Mesendoderm (in vitro differentiated cells): ENCODE measurements around the gene ZNF764.
"Not testable (repeated sequence)": the region's sequence is repeated elsewhere in the genome, so short reads cannot be mapped to it uniquely, and the experiment has no call there.

Experiments used
- DNase-seq: peaks from one replicate; pipeline ENCODE4 v3.0.0; 2013
- H2AK5ac ChIP-seq: 2 replicates; pipeline ENCODE4 v1.6.1; 2013; ENCODE audit warnings: low read length, inconsistent platforms
- H2BK120ac ChIP-seq: 2 replicates; pipeline ENCODE4 v1.6.1; 2013; ENCODE audit warnings: low read depth, mild to moderate bottlenecking, low read length, moderate library complexity, mixed read lengths
- H2BK15ac ChIP-seq: replicated peaks from 2 replicates; pipeline ENCODE4 v1.6.1; 2013; ENCODE audit warnings: low read depth, mild to moderate bottlenecking, moderate library complexity
- H2BK5ac ChIP-seq: 2 replicates; pipeline ENCODE4 v1.6.1; 2013; ENCODE audit warnings: low read length, inconsistent platforms
- H3K18ac ChIP-seq: 2 replicates; pipeline ENCODE4 v1.6.1; 2013; ENCODE audit warnings: mild to moderate bottlenecking, low read length, mixed read lengths
- H3K23ac ChIP-seq: one replicate; pipeline ENCODE4 v1.6.1; 2013; ENCODE audit warnings: low read length
- H3K27ac ChIP-seq: 2 replicates; pipeline ENCODE4 v1.5.1; 2013; ENCODE audit warnings: low read depth, mild to moderate bottlenecking, inconsistent platforms, low read length, moderate library complexity
- H3K27me3 ChIP-seq: 2 replicates; pipeline ENCODE4 v1.6.1; 2013; ENCODE audit warnings: low read length, control low read depth, mild to moderate bottlenecking, inconsistent platforms; ENCODE audit not compliant: insufficient read depth, poor library complexity
- H3K36me3 ChIP-seq: 2 replicates; pipeline ENCODE4 v1.6.1; 2013; ENCODE audit warnings: low read length, inconsistent platforms; ENCODE audit not compliant: control insufficient read depth, insufficient read depth
- H3K4ac ChIP-seq: one replicate; pipeline ENCODE4 v1.6.1; 2013; ENCODE audit warnings: low read depth, mild to moderate bottlenecking, low read length, moderate library complexity
- H3K4me1 ChIP-seq: 2 replicates; pipeline ENCODE4 v1.6.1; 2013; ENCODE audit warnings: low read depth, low read length, inconsistent platforms; ENCODE audit not compliant: control insufficient read depth
- H3K4me2 ChIP-seq: 2 replicates; pipeline ENCODE4 v1.6.1; 2013; ENCODE audit warnings: low read length
- H3K4me3 ChIP-seq: 2 replicates; pipeline ENCODE4 v1.5.1; 2013; ENCODE audit warnings: mild to moderate bottlenecking, low read length
- H3K56ac ChIP-seq: one replicate; pipeline ENCODE4 v1.6.1; 2013; ENCODE audit warnings: low read length
- H3K79me1 ChIP-seq: 2 replicates; pipeline ENCODE4 v1.6.1; 2013; ENCODE audit warnings: low read length, inconsistent platforms
- H3K79me2 ChIP-seq: 2 replicates; pipeline ENCODE4 v1.6.1; 2013; ENCODE audit warnings: mild to moderate bottlenecking, low read length; ENCODE audit not compliant: control insufficient read depth, insufficient read depth
- H3K9ac ChIP-seq: 2 replicates; pipeline ENCODE4 v1.6.1; 2013; ENCODE audit warnings: low read length, inconsistent platforms
- H4K5ac ChIP-seq: one replicate; pipeline ENCODE4 v1.6.1; 2013; ENCODE audit warnings: low read length
- H4K8ac ChIP-seq: one replicate; pipeline ENCODE4 v1.6.1; 2013; ENCODE audit warnings: low read depth, mild to moderate bottlenecking, control low read depth, low read length, moderate library complexity
- WGBS: extraction: QIAGEN DNeasy Blood & Tissue Kit; methylation state at CpG from one replicate; pipeline ENCODE4 v1.1.7; 2013; ENCODE audit warnings: low lambda C conversion rate, missing lambda C conversion rate; ENCODE audit not compliant: insufficient coverage; ENCODE audit errors: extremely low coverage; 5-methylcytosine and 5-hydroxymethylcytosine counted together

Gene ZNF764

DNA sequence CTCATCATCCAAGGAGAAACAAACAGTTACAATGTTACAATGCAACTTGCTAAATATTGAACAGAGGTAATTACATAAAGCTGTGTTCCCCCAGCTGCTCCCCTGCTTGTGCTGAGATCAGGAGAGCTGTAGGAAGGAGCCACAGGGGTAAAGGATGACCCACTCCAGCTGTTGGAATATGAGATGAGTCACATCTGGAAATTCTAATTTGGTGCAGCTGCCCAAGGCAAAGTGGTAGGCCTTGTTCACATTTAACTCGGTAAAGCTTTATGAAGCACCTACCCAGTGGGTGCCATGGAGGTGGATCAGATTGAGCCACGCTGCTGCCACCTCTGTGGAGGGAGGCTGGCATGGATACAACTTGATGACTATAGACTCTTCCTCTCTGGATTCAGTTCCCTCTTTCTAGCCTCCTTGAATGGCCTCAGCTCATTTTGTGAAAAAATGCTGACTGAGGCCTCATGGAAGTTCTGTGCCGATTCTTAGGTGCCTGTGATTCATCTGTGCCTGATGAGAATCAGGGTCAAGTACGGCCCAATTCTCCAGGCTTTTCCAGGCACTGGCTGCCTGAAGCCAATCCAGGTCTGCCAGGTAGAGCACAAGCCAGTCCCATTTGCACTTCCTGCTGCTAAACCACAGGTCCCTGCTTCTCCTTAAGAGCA lies 44.6 kb upstream of the ZNF764 start:
- DNase-seq, result no peak
- Histone ChIP-seq H3K4ac (no peak overlapping the region), H2BK15ac (no peak overlapping the region), H3K18ac (no peak overlapping the region), H3K4me3 (no peak overlapping the region), H3K4me2 (no peak overlapping the region), H3K36me3 (peaks cover 11% of the 10 kb centered on the region), H3K9ac (no peak overlapping the region), H3K23ac (no peak overlapping the region), H3K4me1 (no peaks in the 10 kb centered on the region), H3K27ac (no peak overlapping the region), H2AK5ac (no peak overlapping the region), H4K5ac (no peak overlapping the region), H3K79me1 (peaks cover under 1% of the 10 kb centered on the region), H3K27me3 (no peaks in the 10 kb centered on the region), H3K56ac (no peak overlapping the region), H2BK5ac (no peak overlapping the region), H3K79me2 (no peaks in the 10 kb centered on the region), H2BK120ac (no peak overlapping the region), H4K8ac (no peak overlapping the region)
- no CpG with 5 or more reads among the region's 4 CpGs for WGBS

DNA sequence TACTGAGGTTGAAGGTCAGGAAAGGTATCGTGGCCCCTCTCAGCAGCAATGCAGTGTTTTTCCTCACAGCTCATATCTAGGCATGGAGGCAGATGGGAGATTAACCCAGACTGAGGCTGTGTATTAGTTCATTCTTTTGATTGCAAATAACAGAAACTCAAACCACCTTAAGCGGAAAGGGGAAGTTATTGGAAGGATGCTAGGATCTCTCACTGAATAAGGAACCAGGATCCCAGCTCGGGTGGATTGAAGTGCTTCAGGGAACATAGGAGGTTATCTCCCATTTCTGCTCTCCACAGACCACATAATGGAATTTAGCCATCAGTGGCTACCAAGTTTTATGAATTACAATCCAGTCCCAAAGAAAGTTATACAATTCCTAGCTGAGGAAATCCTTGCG lies 43.8 kb upstream of the ZNF764 start:
- Histone ChIP-seq H3K4me2 (no peak overlapping the region), H3K4me3 (no peak overlapping the region), H3K79me1 (no peaks in the 10 kb centered on the region), H3K27me3 (no peaks in the 10 kb centered on the region), H3K79me2 (no peaks in the 10 kb centered on the region), H3K4me1 (no peaks in the 10 kb centered on the region), H3K27ac (no peak overlapping the region), H2BK120ac (no peak overlapping the region), H2BK15ac (no peak overlapping the region), H2BK5ac (no peak overlapping the region), H3K56ac (no peak overlapping the region), H2AK5ac (no peak overlapping the region), H4K8ac (no peak overlapping the region), H3K36me3 (peaks cover 11% of the 10 kb centered on the region), H3K18ac (no peak overlapping the region), H3K9ac (no peak overlapping the region), H3K23ac (no peak overlapping the region), H3K4ac (no peak overlapping the region), H4K5ac (no peak overlapping the region)
- no peak for DNase-seq
- WGBS, result no CpG with 5 or more reads among the region's 4 CpGs

DNA sequence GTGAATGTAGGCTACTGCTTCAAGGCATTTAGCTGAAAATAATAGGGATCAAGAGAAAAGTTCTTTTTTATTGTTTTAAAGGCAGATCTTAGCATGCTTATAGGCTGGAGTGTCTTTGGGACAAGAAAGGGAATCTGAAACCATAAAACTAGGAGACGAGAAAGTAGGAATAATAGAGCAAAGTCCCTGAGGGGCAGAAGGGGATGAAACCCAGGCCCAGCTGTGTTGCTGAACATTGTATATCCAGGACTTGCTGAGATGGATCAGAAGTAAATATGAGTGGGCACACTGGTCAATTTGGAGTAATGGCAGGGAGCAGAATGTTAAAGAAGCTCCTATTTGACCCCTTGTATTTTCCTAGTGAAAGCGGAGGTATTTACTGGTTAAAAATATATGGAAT lies 42.8 kb upstream of the ZNF764 start:
- Histone ChIP-seq H3K79me2 (no peaks in the 10 kb centered on the region), H3K27me3 (no peaks in the 10 kb centered on the region), H3K4me1 (no peaks in the 10 kb centered on the region), H3K9ac (no peak overlapping the region), H3K79me1 (no peaks in the 10 kb centered on the region), H3K27ac (no peak overlapping the region), H3K4me2 (no peak overlapping the region), H2BK15ac (no peak overlapping the region), H3K23ac (no peak overlapping the region), H2BK5ac (no peak overlapping the region), H3K36me3 (peaks cover 11% of the 10 kb centered on the region), H3K4me3 (no peak overlapping the region), H4K5ac (no peak overlapping the region), H4K8ac (no peak overlapping the region), H3K56ac (no peak overlapping the region), H3K18ac (no peak overlapping the region), H3K4ac (no peak overlapping the region), H2BK120ac (no peak overlapping the region), H2AK5ac (no peak overlapping the region)
- DNase-seq, result no peak
- no CpG with 5 or more reads among the region's 2 CpGs for WGBS

DNA sequence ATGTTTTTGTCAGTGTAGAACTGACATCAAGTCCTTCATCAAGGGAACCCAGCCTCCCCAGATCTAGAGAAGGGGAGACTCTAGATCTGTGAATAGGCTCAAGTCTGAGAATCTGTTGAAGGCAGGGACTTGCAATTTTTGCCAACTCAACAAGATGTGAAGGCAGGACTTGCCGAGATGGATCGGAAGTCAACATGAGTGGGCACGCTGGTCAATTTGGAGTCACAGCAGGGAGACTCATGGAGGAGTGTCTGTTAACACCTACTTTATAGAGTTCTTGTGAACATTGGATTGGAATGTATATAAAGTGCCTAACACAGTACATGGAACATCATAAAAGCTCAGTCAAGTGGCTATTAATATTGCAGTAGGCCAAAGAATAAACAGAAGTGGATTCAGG lies 42.0 kb upstream of the ZNF764 start:
- Histone ChIP-seq H2AK5ac (no peak overlapping the region), H2BK15ac (no peak overlapping the region), H3K27ac (no peak overlapping the region), H3K27me3 (no peaks in the 10 kb centered on the region), H3K56ac (no peak overlapping the region), H3K79me1 (no peaks in the 10 kb centered on the region), H4K8ac (no peak overlapping the region), H2BK120ac (no peak overlapping the region), H3K4me2 (no peak overlapping the region), H3K23ac (no peak overlapping the region), H3K79me2 (no peaks in the 10 kb centered on the region), H3K36me3 (peaks cover 11% of the 10 kb centered on the region), H3K4me3 (no peak overlapping the region), H3K4me1 (no peaks in the 10 kb centered on the region), H3K9ac (no peak overlapping the region), H2BK5ac (no peak overlapping the region), H3K4ac (no peak overlapping the region), H3K18ac (no peak overlapping the region), H4K5ac (no peak overlapping the region)
- WGBS, result no CpG with 5 or more reads among the region's 3 CpGs
- no peak for DNase-seq

DNA sequence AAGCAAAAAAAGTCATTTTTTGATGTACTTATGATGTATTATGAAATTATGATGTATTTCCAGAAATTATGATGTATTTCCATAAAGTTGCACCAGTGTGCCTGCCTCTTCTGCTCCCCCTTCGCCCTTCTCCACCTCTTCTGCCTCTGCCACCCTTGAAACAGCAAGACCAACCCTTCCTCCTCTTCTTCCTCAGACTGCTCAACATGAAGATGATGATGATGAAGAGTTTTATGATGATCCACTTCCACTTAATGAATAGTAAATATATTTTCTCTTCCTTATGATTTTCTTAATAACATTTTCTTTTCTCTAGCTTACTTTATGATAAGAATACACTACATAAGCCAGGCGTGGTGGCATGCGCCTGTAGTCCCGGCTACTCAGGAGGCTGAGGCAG lies 34.7 kb upstream of the ZNF764 start:
- Histone ChIP-seq H3K27me3 (no peaks in the 10 kb centered on the region), H2AK5ac (no peak overlapping the region), H2BK5ac (no peak overlapping the region), H3K23ac (no peak overlapping the region), H3K18ac (no peak overlapping the region), H4K5ac (no peak overlapping the region), H3K27ac (no peak overlapping the region), H3K56ac (no peak overlapping the region), H3K79me1 (no peaks in the 10 kb centered on the region), H3K9ac (no peak overlapping the region), H3K36me3 (no peaks in the 10 kb centered on the region), H3K4ac (no peak overlapping the region), H3K4me3 (no peak overlapping the region), H4K8ac (no peak overlapping the region), H2BK15ac (no peak overlapping the region), H3K4me1 (no peaks in the 10 kb centered on the region), H2BK120ac (no peak overlapping the region), H3K4me2 (no peak overlapping the region), H3K79me2 (no peaks in the 10 kb centered on the region)
- DNase-seq, result no peak
- no CpG with 5 or more reads among the region's 4 CpGs for WGBS

DNA sequence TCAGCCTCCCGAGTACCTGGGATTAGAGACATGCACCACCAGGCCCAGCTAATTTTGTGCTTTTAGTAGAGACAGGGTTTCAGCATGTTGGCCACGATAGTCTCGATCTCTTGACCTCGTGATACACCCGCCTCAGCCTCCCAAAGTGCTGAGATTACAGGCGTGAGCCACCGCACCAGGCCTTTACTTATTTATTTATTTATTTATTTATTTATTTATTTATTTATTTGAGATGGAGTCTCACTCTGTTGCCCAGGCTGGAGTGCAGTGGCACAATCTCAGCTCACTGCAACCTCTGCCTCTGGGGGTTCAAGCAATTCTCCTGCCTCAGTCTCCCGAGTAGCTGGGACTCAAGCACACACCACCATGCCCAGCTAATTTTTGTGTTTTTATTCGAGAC lies 32.7 kb upstream of the ZNF764 start:
- no CpG with 5 or more reads among the region's 9 CpGs for WGBS
- H3K4me2 ChIP-seq, H4K5ac ChIP-seq, H2BK120ac ChIP-seq, H3K79me1 ChIP-seq, H4K8ac ChIP-seq, H3K56ac ChIP-seq, DNase-seq, H3K18ac ChIP-seq, H2AK5ac ChIP-seq, H2BK15ac ChIP-seq, H3K4me1 ChIP-seq, H3K4me3 ChIP-seq, H3K23ac ChIP-seq, H3K4ac ChIP-seq, H3K36me3 ChIP-seq, H3K27me3 ChIP-seq, H3K79me2 ChIP-seq, H3K9ac ChIP-seq, H2BK5ac ChIP-seq, H3K27ac ChIP-seq: not testable (repeated sequence)
